Endothelial cell of umbilical vein (primary cell): ENCODE data around the gene RYR3. TPM values are rescaled to one million over a fixed set of nuclear protein-coding genes. Genes with fewer than 3 reads are reported as not detected.

Source experiments
- BruUV-seq: library from RNA; stranded (reverse); fragments of 400-500 nt; replicated peaks from 2 replicates; lab custom pipeline; 2021; lab: Mats Ljungman, UMichigan
- CTCF ChIA-PET: fragments of 300-600, 350-600 bp; sonication (Branson Sonifier 250); formaldehyde crosslinking; loops from one replicate; lab custom pipeline; 2021; ENCODE audit warnings: antibody characterized with exemption, inconsistent platforms; lab: Charles Lee
- POLR2A ChIA-PET: fragments of 300-600, 350-600 bp; sonication (Branson Sonifier 250); formaldehyde crosslinking; loops from one replicate; lab custom pipeline; 2021; ENCODE audit warnings: antibody characterized with exemption, inconsistent platforms; lab: Charles Lee
- DNase-seq: peaks from one replicate; pipeline ENCODE4 v3.0.0-alpha.2; 2011; ENCODE audit warnings: low read depth, low spot score
- FAIRE-seq: peaks from 2 replicates; lab custom pipeline; 2011; peaks lifted over from hg19 to GRCh38; lab: Jason Lieb, UNC
- H2AFZ ChIP-seq: 2 replicates; pipeline ENCODE4 v1.6.0; 2012; ENCODE audit warnings: low read depth, low read length, control low read depth, inconsistent platforms
- H3K27ac ChIP-seq: 2 replicates; pipeline ENCODE4 v1.5.1; 2011; ENCODE audit warnings: low read depth, mild to moderate bottlenecking, control low read depth, low read length, moderate library complexity; ENCODE audit not compliant: insufficient read depth
- H3K27me3 ChIP-seq, 2 experiments: 2 replicates each; pipeline versions ENCODE4 v1.6.0 to v1.6.1; 2011; ENCODE audit warnings: low read length in 2 of 2, mixed read lengths in 1 of 2; ENCODE audit not compliant: control insufficient read depth in 2 of 2, insufficient read depth in 2 of 2
- H3K36me3 ChIP-seq, 2 experiments: 2 replicates in 1 of 2; 3 replicates in 1 of 2; pipeline ENCODE4 v1.5.1; 2011; ENCODE audit warnings: low read length in 2 of 2, mild to moderate bottlenecking in 1 of 2, moderate library complexity in 1 of 2; ENCODE audit not compliant: control insufficient read depth in 2 of 2, insufficient read depth in 2 of 2; ENCODE audit errors: extremely low read depth in 1 of 2
- H3K4me1 ChIP-seq: 3 replicates; pipeline ENCODE4 v1.5.1; 2011; ENCODE audit warnings: mild to moderate bottlenecking, low read length; ENCODE audit not compliant: control insufficient read depth, insufficient read depth; ENCODE audit errors: extremely low read depth
- H3K4me2 ChIP-seq: 2 replicates; pipeline ENCODE4 v1.6.1; 2011; ENCODE audit warnings: low read length, control low read depth, mixed read lengths; ENCODE audit not compliant: insufficient read depth
- H3K4me3 ChIP-seq, 3 experiments: fragments of 200-600 bp in 1 of 3; sonication (generic), shearing (Covaris generic) in 1 of 3; replicated peaks in 1 of 3; 2 replicates each; pipeline ENCODE4 v1.5.1; 2011 to 2016; ENCODE audit warnings: control low read depth in 3 of 3, low read length in 3 of 3, mild to moderate bottlenecking in 2 of 3, inconsistent platforms in 1 of 3, low read depth in 1 of 3, moderate library complexity in 1 of 3; ENCODE audit not compliant: insufficient read depth in 1 of 3
- H3K79me2 ChIP-seq: 2 replicates; pipeline ENCODE4 v1.6.0; 2012; ENCODE audit warnings: low read length, inconsistent platforms; ENCODE audit not compliant: control insufficient read depth, insufficient read depth
- H3K9ac ChIP-seq: replicated peaks from 2 replicates; pipeline ENCODE3; 2011; ENCODE audit warnings: low read length, control low read depth; ENCODE audit not compliant: insufficient read depth; ENCODE audit errors: extremely low read depth
- H3K9me1 ChIP-seq: replicated peaks from 3 replicates; pipeline ENCODE4 v1.6.0; 2011; ENCODE audit warnings: mild to moderate bottlenecking, low read length; ENCODE audit not compliant: control insufficient read depth, insufficient read depth; ENCODE audit errors: extremely low read depth
- H3K9me3 ChIP-seq: replicated peaks from 2 replicates; pipeline ENCODE4 v1.5.1; 2012; ENCODE audit warnings: low read length, inconsistent platforms; ENCODE audit not compliant: control insufficient read depth, insufficient read depth
- H4K20me1 ChIP-seq: replicated peaks from 2 replicates; pipeline ENCODE3; 2011; ENCODE audit warnings: mild to moderate bottlenecking, low read length; ENCODE audit not compliant: control insufficient read depth, insufficient read depth; ENCODE audit errors: extremely low read depth
- CTCF ChIP-seq, 2 donors: IDR thresholded peaks; 1 replicate in 1 of 2; 2 replicates in 1 of 2; pipeline ENCODE4 v1.5.1; 2011; ENCODE audit warnings: low read length in 2 of 2, mild to moderate bottlenecking in 2 of 2, moderate library complexity in 2 of 2, control low read depth in 1 of 2, inconsistent platforms in 1 of 2, low read depth in 1 of 2; ENCODE audit not compliant: insufficient read depth in 1 of 2; ENCODE audit errors: extremely low read depth in 1 of 2
- EZH2 ChIP-seq: IDR thresholded peaks from 2 replicates; pipeline ENCODE4 v1.6.1; 2012; ENCODE audit warnings: borderline replicate concordance, low read depth, mild to moderate bottlenecking, moderate library complexity, low read length, inconsistent platforms; ENCODE audit not compliant: severe bottlenecking
- MYC ChIP-seq: IDR thresholded peaks from one replicate; pipeline ENCODE4 v1.6.1; 2011; ENCODE audit warnings: mild to moderate bottlenecking, low read depth, low read length
- dilution Hi-C: fragments of 300-500 bp; cut with MboI; formaldehyde crosslinking; loops from one replicate; pipeline ENCODE4 v1.15.0; 2019; ENCODE audit warnings: low sequenced_read_pairs; ENCODE audit not compliant: extremely low pct_ligation_motif_present
- intact Hi-C: fragments of 100-400 bp; cut with micrococcal nuclease; formaldehyde crosslinking; loops from one replicate; pipeline ENCODE4 v1.10.0; 2022
- polyA plus RNA-seq, 4 experiments: library from polyadenylated mRNA; depleted of rRNA in 3 of 4; stranded (reverse) in 3 of 4; unstranded in 1 of 4; fragments of >200 nt; gene quantifications; 2 replicates each; pipeline versions ENCODE4 v1.2.1 to v1.2.3, GENCODE V29; 2011 to 2012; ENCODE audit warnings: missing spikeins in 1 of 4
- total RNA-seq: library from RNA; stranded (reverse); gene quantifications from 2 replicates; pipeline ENCODE4 v1.2.3, GENCODE V29; 2021

Gene RYR3
- total and polyA plus RNA-seq, 2 donors (not counting 3 experiments of a cell fraction or from before 2014, with no cell fraction given): not detected

GRCh38 chr15:33700695-33701303, 390.0 kb downstream of the RYR3 start:
- BruUV-seq: no TSS peak
- intact Hi-C loops: loop anchor here (1.0 to 5.0 kb wide), 6 partner anchors 24 to 678 kb away; no protein-coding TSS in a partner anchor

More at GRCh38 chr15:33700695-33701303, 390.0 kb downstream of the RYR3 start:
- Histone ChIP-seq H2AFZ (peak overlapping the region; percentile 45), H3K4me2 (no peak overlapping the region), H3K27ac (no peak overlapping the region), H4K20me1 (no peaks in the 10 kb centered on the region), H3K27me3 (peaks cover 0 to 3% of the 10 kb centered on the region in 2 experiments), H3K79me2 (no peaks in the 10 kb centered on the region), H3K4me1 (no peaks in the 10 kb centered on the region), H3K9ac (no peak overlapping the region), H3K9me3 (no peaks in the 10 kb centered on the region), H3K4me3 (no peak overlapping the region), H3K36me3 (no peaks in the 10 kb centered on the region), H3K9me1 (no peaks in the 10 kb centered on the region)
- TF ChIP-seq MYC (no peak), CTCF (IDR thresholded peaks at IDR 0.05; ENCODE audit: extremely low read depth in 1 of 2, insufficient read depth in 1 of 2, low read depth in 1 of 2, low read length in 2 of 2) (peak; percentile 96 to 97), EZH2 (no peak)
- ChIA-PET CTCF (interaction anchor here (0.6 to 3.1 kb wide), 53 partner anchors 8 to 678 kb away, joined by 3 to 223 read pairs (median 5); partner anchors contain the start of gene CHRM5), POLR2A (no interaction called here)
- FAIRE-seq (peak; percentile 98), DNase-seq (peak; percentile 85)
- dilution Hi-C loops: no loop called here
